ENCODE data around the gene FARP2.

DNA sequence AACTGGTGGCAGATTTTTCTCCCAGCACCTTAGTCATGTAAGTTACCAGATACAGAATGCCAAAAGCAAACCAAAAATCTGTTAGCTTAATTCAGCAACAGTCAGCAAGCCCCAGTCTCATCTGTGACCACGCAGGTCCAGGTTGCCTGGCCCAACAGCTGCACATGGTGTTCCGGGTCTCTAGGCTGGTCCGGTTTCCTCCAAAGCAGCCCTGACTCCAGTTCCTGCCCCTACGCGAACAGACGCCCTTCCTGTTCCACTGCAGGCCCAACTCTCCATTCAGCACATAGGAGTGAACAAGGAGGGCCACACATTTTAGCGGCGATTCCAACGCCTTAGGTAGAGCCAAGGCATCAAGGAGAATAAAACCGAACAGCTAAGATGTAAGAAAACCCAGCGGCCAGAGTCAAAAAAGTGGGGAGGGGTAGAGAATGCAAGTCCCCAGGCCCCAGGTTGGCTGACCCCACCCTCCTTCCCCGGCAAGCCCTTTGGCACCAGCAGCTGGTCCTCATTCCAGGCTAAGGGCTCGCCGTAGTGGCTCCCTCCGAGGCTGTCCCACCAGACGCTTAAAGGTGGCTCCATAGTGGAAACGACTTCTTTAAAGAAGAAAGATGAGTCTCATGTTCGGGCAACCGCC lies 150.8 kb downstream of the FARP2 start:
- TF ChIP-seq, protein P1, sequence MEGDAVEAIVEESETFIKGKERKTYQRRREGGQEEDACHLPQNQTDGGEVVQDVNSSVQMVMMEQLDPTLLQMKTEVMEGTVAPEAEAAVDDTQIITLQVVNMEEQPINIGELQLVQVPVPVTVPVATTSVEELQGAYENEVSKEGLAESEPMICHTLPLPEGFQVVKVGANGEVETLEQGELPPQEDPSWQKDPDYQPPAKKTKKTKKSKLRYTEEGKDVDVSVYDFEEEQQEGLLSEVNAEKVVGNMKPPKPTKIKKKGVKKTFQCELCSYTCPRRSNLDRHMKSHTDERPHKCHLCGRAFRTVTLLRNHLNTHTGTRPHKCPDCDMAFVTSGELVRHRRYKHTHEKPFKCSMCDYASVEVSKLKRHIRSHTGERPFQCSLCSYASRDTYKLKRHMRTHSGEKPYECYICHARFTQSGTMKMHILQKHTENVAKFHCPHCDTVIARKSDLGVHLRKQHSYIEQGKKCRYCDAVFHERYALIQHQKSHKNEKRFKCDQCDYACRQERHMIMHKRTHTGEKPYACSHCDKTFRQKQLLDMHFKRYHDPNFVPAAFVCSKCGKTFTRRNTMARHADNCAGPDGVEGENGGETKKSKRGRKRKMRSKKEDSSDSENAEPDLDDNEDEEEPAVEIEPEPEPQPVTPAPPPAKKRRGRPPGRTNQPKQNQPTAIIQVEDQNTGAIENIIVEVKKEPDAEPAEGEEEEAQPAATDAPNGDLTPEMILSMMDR (IDR thresholded peaks at IDR 0.05; ENCODE audit: low read depth, low read length) = no peak
- no peak for TF ChIP-seq EZH2phosphoT487 (IDR thresholded peaks at IDR 0.05; ENCODE audit: low read depth)
